Rectal smooth muscle tissue (tissue), 1 donor: ENCODE data around the gene ALOXE3.
"Not testable (repeated sequence)": the region's sequence is repeated elsewhere in the genome, so short reads cannot be mapped to it uniquely, and the experiment has no call there.

Source experiments
- H3K27ac ChIP-seq: one replicate; pipeline ENCODE4 v1.7.0; 2013; ENCODE audit warnings: low read depth, low read length, inconsistent platforms
- H3K27me3 ChIP-seq: one replicate; pipeline ENCODE4 v1.7.0; 2013; ENCODE audit warnings: low read length; ENCODE audit not compliant: control insufficient read depth, insufficient read depth
- H3K36me3 ChIP-seq: one replicate; pipeline ENCODE4 v1.7.0; 2013; ENCODE audit warnings: low read length; ENCODE audit not compliant: control insufficient read depth, insufficient read depth
- H3K4me1 ChIP-seq: one replicate; pipeline ENCODE4 v1.7.0; 2013; ENCODE audit warnings: low read length; ENCODE audit not compliant: control insufficient read depth, insufficient read depth
- H3K4me3 ChIP-seq: one replicate; pipeline ENCODE4 v1.7.0; 2013; ENCODE audit warnings: low read length
- H3K9ac ChIP-seq: one replicate; pipeline ENCODE4 v1.7.0; 2013; ENCODE audit warnings: low read length

ALOXE3 gene

GRCh38 chr17:8084250-8084649 lies 34.1 kb downstream of the ALOXE3 start:
- H3K27me3 ChIP-seq, result peaks cover 5% of the 10 kb centered on the region
- no peak overlapping the region for H3K9ac ChIP-seq

GRCh38 chr17:8082292-8082691 lies 36.0 kb downstream of the ALOXE3 start:
- H3K27me3 ChIP-seq, result peaks cover 2% of the 10 kb centered on the region
- no peak overlapping the region for H3K4me3 ChIP-seq
- H3K27ac ChIP-seq, result no peak overlapping the region
- H3K9ac ChIP-seq, result no peak overlapping the region
- peaks cover 3% of the 10 kb centered on the region for H3K4me1 ChIP-seq
- H3K36me3 ChIP-seq, result no peaks in the 10 kb centered on the region

More at GRCh38 chr17:8084250-8084649, 34.1 kb downstream of the ALOXE3 start:
- no peaks in the 10 kb centered on the region for H3K36me3 ChIP-seq
- no peak overlapping the region for H3K27ac ChIP-seq
- peaks cover 3% of the 10 kb centered on the region for H3K4me1 ChIP-seq
- no peak overlapping the region for H3K4me3 ChIP-seq

GRCh38 chr17:8081876-8082275 lies 36.4 kb downstream of the ALOXE3 start:
- Histone ChIP-seq H3K27me3 (peaks cover 4% of the 10 kb centered on the region), H3K9ac (no peak overlapping the region), H3K4me3 (no peak overlapping the region), H3K36me3 (no peaks in the 10 kb centered on the region), H3K4me1 (peaks cover 3% of the 10 kb centered on the region), H3K27ac (no peak overlapping the region)

GRCh38 chr17:8080799-8081219 lies 37.5 kb downstream of the ALOXE3 start:
- H3K9ac ChIP-seq, result no peak overlapping the region
- no peak overlapping the region for H3K27ac ChIP-seq
- no peaks in the 10 kb centered on the region for H3K36me3 ChIP-seq
- H3K4me1 ChIP-seq, result peaks cover 3% of the 10 kb centered on the region
- H3K27me3 ChIP-seq, result peaks cover 5% of the 10 kb centered on the region
- H3K4me3 ChIP-seq, result no peak overlapping the region

- Histone ChIP-seq H3K9ac (no peak overlapping the region), H3K4me3 (peak overlapping the region; percentile 66), H3K27me3 (peaks cover 10% of the 10 kb centered on the region), H3K27ac (no peak overlapping the region), H3K4me1 (peaks cover 3% of the 10 kb centered on the region), H3K36me3 (no peaks in the 10 kb centered on the region)
Observed at GRCh38 chr17:8080208-8080798, 38.0 kb downstream of the ALOXE3 start.

- no peaks in the 10 kb centered on the region for H3K36me3 ChIP-seq
- H3K27me3 ChIP-seq, result peaks cover 12% of the 10 kb centered on the region
- H3K9ac ChIP-seq, result peak overlapping the region; percentile 10
- no peak overlapping the region for H3K27ac ChIP-seq
- peaks cover 3% of the 10 kb centered on the region for H3K4me1 ChIP-seq
- H3K4me3 ChIP-seq, result peak overlapping the region; percentile 66
Observed at GRCh38 chr17:8079291-8080207, 38.8 kb downstream of the ALOXE3 start.

GRCh38 chr17:8077939-8078338 lies 40.4 kb downstream of the ALOXE3 start:
- not testable (repeated sequence) for H3K27ac ChIP-seq, H3K4me3 ChIP-seq, H3K36me3 ChIP-seq, H3K9ac ChIP-seq, H3K4me1 ChIP-seq
- H3K27me3 ChIP-seq, result peaks cover 26% of the 10 kb centered on the region

- no peaks in the 10 kb centered on the region for H3K36me3 ChIP-seq
- no peak overlapping the region for H3K4me3 ChIP-seq
- peaks cover 35% of the 10 kb centered on the region for H3K27me3 ChIP-seq
- H3K9ac ChIP-seq, result no peak overlapping the region
- no peak overlapping the region for H3K27ac ChIP-seq
- H3K4me1 ChIP-seq, result peaks cover 3% of the 10 kb centered on the region
Observed at GRCh38 chr17:8076502-8077266, 41.6 kb downstream of the ALOXE3 start.

GRCh38 chr17:8075574-8076342 lies 42.6 kb downstream of the ALOXE3 start:
- H3K4me1 ChIP-seq, result peaks cover 3% of the 10 kb centered on the region
- H3K27me3 ChIP-seq, result peaks cover 35% of the 10 kb centered on the region
- H3K4me3 ChIP-seq, result no peak overlapping the region
- no peak overlapping the region for H3K9ac ChIP-seq
- no peak overlapping the region for H3K27ac ChIP-seq
- H3K36me3 ChIP-seq, result no peaks in the 10 kb centered on the region

- Histone ChIP-seq H3K4me1 (peaks cover 3% of the 10 kb centered on the region), H3K36me3 (no peaks in the 10 kb centered on the region), H3K9ac (no peak overlapping the region), H3K4me3 (no peak overlapping the region), H3K27ac (no peak overlapping the region), H3K27me3 (peaks cover 35% of the 10 kb centered on the region)
Observed at GRCh38 chr17:8075081-8075480, 43.2 kb downstream of the ALOXE3 start.

GRCh38 chr17:8074554-8074953 lies 43.8 kb downstream of the ALOXE3 start:
- H3K4me1 ChIP-seq, result no peaks in the 10 kb centered on the region
- H3K27ac ChIP-seq, result no peak overlapping the region
- H3K4me3 ChIP-seq, result no peak overlapping the region
- no peak overlapping the region for H3K9ac ChIP-seq
- peaks cover 33% of the 10 kb centered on the region for H3K27me3 ChIP-seq
- H3K36me3 ChIP-seq, result no peaks in the 10 kb centered on the region
